K562 (cell line): Measurements from ENCODE around the gene ARHGAP4. TPM values are rescaled to one million over a fixed set of nuclear protein-coding genes. Genes with fewer than 3 reads are reported as not detected.

ENCODE experiments used
- ATF1 ChIP-seq, 2 experiments: fragments of 450-650 bp in 1 of 2; IDR thresholded peaks; 2 replicates each; pipeline ENCODE4 v1.6.1; 2016; ENCODE audit warnings: missing compliant biosample characterization in 1 of 2, missing genetic modification characterization in 1 of 2
- CBFA2T3 ChIP-seq: fragments of 450-650 bp; IDR thresholded peaks from 2 replicates; pipeline ENCODE4 v1.6.1; 2017
- CEBPG ChIP-seq, 3 experiments: fragments of 200-800 bp in 1 of 3; sonication (Bioruptor generic) in 1 of 3; sonication (generic) in 1 of 3; formaldehyde crosslinking in 1 of 3; IDR thresholded peaks in 2 of 3; conservative IDR thresholded peaks in 1 of 3; 2 replicates each; pipeline versions ENCODE4 v1.6.1 to v1.8.0; 2016 to 2022; ENCODE audit warnings: missing compliant biosample characterization in 2 of 3, missing genetic modification characterization in 2 of 3, mild to moderate bottlenecking in 1 of 3, missing genetic modification reagents in 1 of 3
- ESRRB ChIP-seq: fragments of 250-450 bp; sonication (Bioruptor Pico); IDR thresholded peaks from 2 replicates; pipeline ENCODE4 v1.5.0; 2020; ENCODE audit warnings: mild to moderate bottlenecking, moderate library complexity, borderline replicate concordance
- FOSL1 ChIP-seq: fragments of 200-800 bp; sonication (Bioruptor generic); conservative IDR thresholded peaks from 2 replicates; pipeline ENCODE4 v1.6.1; 2016; ENCODE audit warnings: missing genetic modification characterization, missing compliant biosample characterization
- HIVEP1 ChIP-seq: fragments of 250-450 bp; sonication (Bioruptor Pico); IDR thresholded peaks from 2 replicates; pipeline ENCODE4 v1.4.0; 2020; ENCODE audit warnings: mild to moderate bottlenecking
- HMBOX1 ChIP-seq: sonication (generic); IDR thresholded peaks from 2 replicates; pipeline ENCODE4 v1.6.1; 2016
- JUN ChIP-seq, 2 experiments: sonication (generic) in 1 of 2; formaldehyde crosslinking in 1 of 2; IDR thresholded peaks; 2 replicates each; pipeline versions ENCODE4 v1.6.1 to v1.8.0; 2012 to 2022; ENCODE audit warnings: borderline replicate concordance in 2 of 2, mild to moderate bottlenecking in 2 of 2, improper control_type of control experiment in 1 of 2, low read depth in 1 of 2, low read length in 1 of 2, missing genetic modification reagents in 1 of 2
- KAT7 ChIP-seq: sonication (generic); formaldehyde crosslinking; IDR thresholded peaks from 2 replicates; pipeline ENCODE4 v1.8.0; 2022; ENCODE audit warnings: missing genetic modification reagents, mild to moderate bottlenecking, borderline replicate concordance
- KAT8 ChIP-seq: fragments of 450-650 bp; IDR thresholded peaks from 2 replicates; pipeline ENCODE4 v1.6.1; 2016; ENCODE audit warnings: low read depth, mild to moderate bottlenecking
- MTF1 ChIP-seq: fragments of 250-450 bp; sonication (Bioruptor Pico); IDR thresholded peaks from 2 replicates; pipeline ENCODE4 v1.9.0; 2021; ENCODE audit warnings: moderate library complexity, mild to moderate bottlenecking, inconsistent platforms, borderline replicate concordance
- MYC ChIP-seq, 2 experiments: fragments of 250-450 bp in 1 of 2; sonication (Bioruptor Pico) in 1 of 2; IDR thresholded peaks; 2 replicates each; pipeline versions ENCODE4 v1.5.1 to v1.6.1; 2012 to 2021; ENCODE audit warnings: low read depth in 2 of 2, borderline replicate concordance in 1 of 2, improper control_type of control experiment in 1 of 2, low read length in 1 of 2, mild to moderate bottlenecking in 1 of 2, moderate library complexity in 1 of 2
- NFRKB ChIP-seq: fragments of 450-650 bp; IDR thresholded peaks from 2 replicates; pipeline ENCODE4 v1.6.1; 2016; ENCODE audit warnings: low read depth
- PHF21A ChIP-seq: fragments of 450-650 bp; IDR thresholded peaks from 2 replicates; pipeline ENCODE4 v1.6.1; 2017; ENCODE audit warnings: low read depth, borderline replicate concordance
- POU5F1 ChIP-seq: fragments of 150-350 bp; IDR thresholded peaks from 2 replicates; pipeline ENCODE4 v1.6.1; 2014; ENCODE audit warnings: borderline replicate concordance, low read length, low read depth, mild to moderate bottlenecking; ENCODE audit not compliant: partially characterized antibody
- SNRNP70 ChIP-seq: fragments of 200-400 bp; formaldehyde crosslinking; optimal IDR thresholded peaks from 2 replicates; pipeline ENCODE3; 2017; ENCODE audit warnings: low read depth, low read length
- SPI1 ChIP-seq: IDR thresholded peaks from 2 replicates; pipeline ENCODE4 v1.6.1; 2011; ENCODE audit warnings: low read depth, low read length, control low read depth, borderline replicate concordance
- THRA ChIP-seq: fragments of 450-650 bp; IDR thresholded peaks from 2 replicates; pipeline ENCODE4 v1.6.1; 2017; ENCODE audit warnings: mild to moderate bottlenecking, moderate library complexity
- ZNF274 ChIP-seq: IDR thresholded peaks from 2 replicates; pipeline ENCODE4 v1.6.1; 2011; ENCODE audit warnings: low read depth, mild to moderate bottlenecking, low read length, moderate library complexity, borderline replicate concordance
- ZNF512 ChIP-seq: IDR thresholded peaks from 2 replicates; pipeline ENCODE4 v1.6.1; 2016; ENCODE audit warnings: missing genetic modification characterization, missing compliant biosample characterization
- ZNF696 ChIP-seq: fragments of 250-450 bp; sonication (Bioruptor Pico); conservative IDR thresholded peaks from 2 replicates; pipeline ENCODE4 v1.4.0; 2020; ENCODE audit warnings: mild to moderate bottlenecking, moderate library complexity
- ZNF764 ChIP-seq: fragments of 250-450 bp; sonication (Bioruptor Pico); IDR thresholded peaks from 2 replicates; pipeline ENCODE4 v1.4.0; 2020; ENCODE audit warnings: low read depth, mild to moderate bottlenecking, moderate library complexity
- polyA plus RNA-seq, 8 experiments: library from polyadenylated mRNA; depleted of rRNA in 4 of 8; stranded (reverse) in 5 of 8; unstranded in 3 of 8; fragments of >200 nt; fragmentation: Nextera tagmentation in 2 of 8; fragmentation: Illumina TruSeq in 1 of 8; extraction: Ambion mirVana in 2 of 8; extraction: Trizol in 1 of 8; gene quantifications; 2 replicates each; pipeline versions ENCODE4 v1.2.1 to v1.2.3, GENCODE V29; 2011 to 2014; ENCODE audit warnings: inconsistent platforms in 1 of 8, missing spikeins in 1 of 8
- total RNA-seq, 7 experiments: library from RNA; depleted of rRNA in 6 of 7; stranded (reverse); fragments of >200 nt in 6 of 7; fragmentation: Illumina TruSeq in 2 of 7; extraction: Trizol in 2 of 7; gene quantifications; 2 replicates each; pipeline versions ENCODE4 v1.2.1 to v1.2.3, GENCODE V29; 2011 to 2021; ENCODE audit warnings: low replicate concordance in 1 of 7

The ARHGAP4 gene
- total and polyA plus RNA-seq, 9 of the 15 experiments (the other 6 are each of a cell fraction or from before 2014, with no cell fraction given), result 0.30 to 81.8 (median 13.5) TPM

GRCh38 chrX:153875391-153876111 is 50.5 kb downstream of the ARHGAP4 start (continued):
- no peak for TF ChIP-seq NFRKB
- TF ChIP-seq ESRRB, result no peak
- no peak for TF ChIP-seq KAT8
- no peak for TF ChIP-seq CBFA2T3
- no peak for TF ChIP-seq ZNF274
- no peak for TF ChIP-seq MTF1
- TF ChIP-seq KAT7 (CRISPR knock-in tag), result peak; percentile 99; the same call in 1 of the 2 replicates
- TF ChIP-seq MYC (IDR thresholded peaks at IDR 0.05; ENCODE audit: low read depth, low read length), result 0 out of 2 replicates have a peak, but pooled peaks have one; percentile 28
- TF ChIP-seq MYC (CRISPR knock-in tag; IDR thresholded peaks at IDR 0.05; ENCODE audit: borderline replicate concordance, low read depth), result no peak
- TF ChIP-seq SNRNP70, result no peak
- TF ChIP-seq SPI1, result no peak
- no peak for TF ChIP-seq HIVEP1 (CRISPR knock-in tag)
- TF ChIP-seq FOSL1 (tag), result no peak
- no peak for TF ChIP-seq ZNF512 (tag)
- TF ChIP-seq ZNF696 (CRISPR knock-in tag), result no peak
- TF ChIP-seq JUN (IDR thresholded peaks at IDR 0.05; ENCODE audit: borderline replicate concordance, low read depth, low read length), result no peak
- TF ChIP-seq JUN (CRISPR knock-in tag; IDR thresholded peaks at IDR 0.05; ENCODE audit: borderline replicate concordance), result peak; percentile 99
- TF ChIP-seq HMBOX1, result no peak
- no peak for TF ChIP-seq ZNF764 (CRISPR knock-in tag)
- no peak for TF ChIP-seq THRA
- peak; percentile 81 for TF ChIP-seq ATF1 (CRISPR knock-in tag; IDR thresholded peaks at IDR 0.05)
- no peak for TF ChIP-seq ATF1 (tag; IDR thresholded peaks at IDR 0.05)
- peak; percentile 72 for TF ChIP-seq CEBPG (CRISPR knock-in tag; IDR thresholded peaks at IDR 0.05)
- no peak for TF ChIP-seq CEBPG (tag; conservative IDR thresholded peaks at IDR 0.05 in 1 of 2, IDR thresholded peaks at IDR 0.05 in 1 of 2)
- TF ChIP-seq POU5F1, result no peak
- TF ChIP-seq PHF21A, result no peak
